Measurements from ENCODE around the gene MYL6.
"Not testable (repeated sequence)": the region's sequence is repeated elsewhere in the genome, so short reads cannot be mapped to it uniquely, and the experiment has no call there.

MYL6 gene

GRCh38 chr12:56189099-56189917 lies 31.1 kb downstream of the MYL6 start, which contains the start of gene SMARCC2:
Gene SMARCC2 (minus strand): TSS chr12:56189483. CDS start chr12:56189461, 22 bp downstream.
- peak; percentile 64 to 73 (median 73) for DNase-seq (ENCODE audit: low read depth in 3 of 3, low spot score in 1 of 3)

- DNase-seq (ENCODE audit: low read depth in 3 of 3, low spot score in 1 of 3) = peak; percentile 25 to 90 (median 45)
Measured at GRCh38 chr12:56189918-56190694, 31.9 kb downstream of the MYL6 start.

GRCh38 chr12:56190695-56191155 lies 32.6 kb downstream of the MYL6 start:
- DNase-seq (ENCODE audit: low read depth in 3 of 3, low spot score in 1 of 3) = no peak

- no peak for DNase-seq (ENCODE audit: low read depth in 3 of 3, low spot score in 1 of 3)
Measured at GRCh38 chr12:56192582-56192981, 34.4 kb downstream of the MYL6 start.

- peak; percentile 34 to 39 (median 35) for DNase-seq (ENCODE audit: low read depth in 3 of 3, low spot score in 1 of 3)
Measured at GRCh38 chr12:56193025-56193578, 34.9 kb downstream of the MYL6 start.

GRCh38 chr12:56196818-56197550 lies 38.8 kb downstream of the MYL6 start:
- not testable (repeated sequence) for DNase-seq (ENCODE audit: low read depth in 3 of 3, low spot score in 1 of 3)

GRCh38 chr12:56197921-56198635 lies 39.9 kb downstream of the MYL6 start:
- DNase-seq (ENCODE audit: low read depth in 3 of 3, low spot score in 1 of 3) = no peak

- no peak for DNase-seq (ENCODE audit: low read depth in 3 of 3, low spot score in 1 of 3)
Measured at GRCh38 chr12:56198836-56199235, 40.7 kb downstream of the MYL6 start.

- no peak for DNase-seq (ENCODE audit: low read depth in 3 of 3, low spot score in 1 of 3)
Measured at GRCh38 chr12:56202366-56202765, 44.2 kb downstream of the MYL6 start.

- DNase-seq (ENCODE audit: low read depth in 3 of 3, low spot score in 1 of 3) = no peak
Measured at GRCh38 chr12:56202838-56203237, 44.7 kb downstream of the MYL6 start.

GRCh38 chr12:56204275-56204674 lies 46.1 kb downstream of the MYL6 start:
- no peak for DNase-seq (ENCODE audit: low read depth in 3 of 3, low spot score in 1 of 3)

GRCh38 chr12:56205445-56205844 lies 47.3 kb downstream of the MYL6 start:
- DNase-seq (ENCODE audit: low read depth in 3 of 3, low spot score in 1 of 3) = no peak

GRCh38 chr12:56206452-56207166 lies 48.5 kb downstream of the MYL6 start:
- DNase-seq (ENCODE audit: low read depth in 3 of 3, low spot score in 1 of 3) = peak in 1 of 3 donors; percentile 16

GRCh38 chr12:56208006-56208405 lies 49.8 kb downstream of the MYL6 start:
- DNase-seq (ENCODE audit: low read depth in 3 of 3, low spot score in 1 of 3) = no peak
